Measurements from ENCODE around the gene RAB6B.

The RAB6B gene

DNA sequence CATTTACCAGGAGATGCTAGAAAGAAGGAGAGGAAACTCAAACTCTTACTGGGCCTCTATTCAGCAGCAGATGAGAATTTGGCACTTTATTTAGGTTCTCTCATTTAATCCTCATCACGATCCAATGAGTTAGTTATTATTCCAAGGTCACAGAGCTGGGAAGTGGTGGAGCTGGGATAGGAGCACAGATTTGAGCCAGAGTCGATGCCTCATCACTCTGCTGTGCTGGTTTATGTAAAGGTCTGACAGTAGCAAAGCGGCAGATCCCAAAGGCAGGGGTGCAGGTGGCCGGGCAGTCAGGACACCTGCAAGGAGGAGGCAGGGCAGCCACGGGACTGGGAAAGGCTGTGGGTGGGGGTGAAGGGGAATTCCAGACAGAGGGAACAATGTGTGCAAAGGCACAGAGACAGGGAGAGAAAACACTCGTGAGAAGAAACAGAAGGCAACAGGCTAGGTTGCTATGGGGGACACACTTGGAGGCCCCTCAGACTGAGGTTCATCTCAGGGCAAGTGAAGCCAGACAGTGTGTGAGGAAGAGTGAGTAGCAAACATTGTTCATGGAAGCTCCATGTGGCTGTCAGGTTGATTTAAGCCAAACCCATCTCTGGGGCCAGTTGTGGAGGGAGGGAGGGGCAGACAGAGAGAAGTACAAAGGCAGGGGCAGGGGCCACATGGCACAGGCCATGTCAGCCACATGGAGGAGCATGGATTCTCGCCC, 26.8 kb downstream of the RAB6B start:
- Histone ChIP-seq H3K36me3 (ENCODE audit: control insufficient read depth in 2 of 2, insufficient read depth in 1 of 2, low read length in 2 of 2) (no peaks in the 10 kb centered on the region), H3K4me1 (ENCODE audit: control insufficient read depth, insufficient read depth, low read length) (no peaks in the 10 kb centered on the region), H3K27ac (ENCODE audit: extremely low read depth, low read depth, low read length) (no peak overlapping the region), H3K9me3 (ENCODE audit: control insufficient read depth, insufficient read depth, low read depth, low read length) (no peaks in the 10 kb centered on the region), H3K4me3 (ENCODE audit: low read depth, low read length) (no peak overlapping the region)
- ChIA-PET CTCF (no interaction called here), POLR2A (no interaction called here)
- no peak for TF ChIP-seq ZNF423 (tag by site-specific recombination; IDR thresholded peaks at IDR 0.05)
- no peak for TF ChIP-seq ZNF707 (tag by site-specific recombination; IDR thresholded peaks at IDR 0.05)
- TF ChIP-seq ZNF76 (tag by site-specific recombination; IDR thresholded peaks at IDR 0.05; ENCODE audit: borderline replicate concordance, low read depth) = no peak
- no peak for TF ChIP-seq ZNF510 (tag by site-specific recombination; IDR thresholded peaks at IDR 0.05; ENCODE audit: insufficient replicate concordance)
- TF ChIP-seq BCL11B (tag by site-specific recombination; IDR thresholded peaks at IDR 0.05; ENCODE audit: low read depth) = no peak

GRCh38 chr3:133868186-133868585, 27.5 kb downstream of the RAB6B start:
- Histone ChIP-seq H3K36me3 (ENCODE audit: control insufficient read depth in 2 of 2, insufficient read depth in 1 of 2, low read length in 2 of 2) (no peaks in the 10 kb centered on the region), H3K27ac (ENCODE audit: extremely low read depth, low read depth, low read length) (no peak overlapping the region), H3K4me3 (ENCODE audit: low read depth, low read length) (no peak overlapping the region), H3K4me1 (ENCODE audit: control insufficient read depth, insufficient read depth, low read length) (no peaks in the 10 kb centered on the region), H3K9me3 (ENCODE audit: control insufficient read depth, insufficient read depth, low read depth, low read length) (no peaks in the 10 kb centered on the region)
- TF ChIP-seq ZNF837 (tag by site-specific recombination; IDR thresholded peaks at IDR 0.05) = no peak
- no peak for TF ChIP-seq ZNF2 (tag by site-specific recombination; IDR thresholded peaks at IDR 0.05)
- CTCF ChIA-PET = no interaction called here
- POLR2A ChIA-PET = no interaction called here

DNA sequence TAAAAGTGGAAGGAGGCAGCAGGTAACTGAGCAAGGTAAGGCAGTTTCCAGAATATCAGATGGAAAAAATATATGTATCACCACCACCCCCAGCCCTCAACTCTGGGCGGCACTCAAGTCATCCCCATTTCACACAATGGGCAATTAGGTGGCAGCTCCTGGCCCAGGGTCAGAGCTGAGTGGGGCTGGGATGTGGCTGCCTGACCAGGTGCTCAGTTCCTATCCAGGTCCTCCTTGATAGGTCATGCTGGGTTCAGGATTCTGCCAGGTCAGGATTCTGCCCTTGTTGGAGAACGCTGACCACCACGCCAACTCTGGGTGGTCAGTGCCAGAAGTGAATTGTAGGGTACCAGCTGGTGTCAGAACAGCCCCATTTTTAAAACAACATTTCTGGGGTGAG, 29.5 kb downstream of the RAB6B start:
- TF ChIP-seq ZNF19 (tag by site-specific recombination; IDR thresholded peaks at IDR 0.05; ENCODE audit: low read depth) (no peak), ZNF626 (tag by site-specific recombination; IDR thresholded peaks at IDR 0.05) (no peak), ZBTB1 (tag by site-specific recombination; IDR thresholded peaks at IDR 0.05) (no peak), ZNF248 (tag by site-specific recombination; IDR thresholded peaks at IDR 0.05) (no peak), SP3 (tag by site-specific recombination; IDR thresholded peaks at IDR 0.05) (no peak), ZNF155 (tag by site-specific recombination; IDR thresholded peaks at IDR 0.05) (no peak), KLF16 (tag by site-specific recombination; IDR thresholded peaks at IDR 0.05) (no peak), ZNF16 (tag by site-specific recombination; IDR thresholded peaks at IDR 0.05; ENCODE audit: low read depth) (no peak), ZNF157 (tag by site-specific recombination; IDR thresholded peaks at IDR 0.05) (no peak), GLIS2 (tag by site-specific recombination; IDR thresholded peaks at IDR 0.05) (no peak), KLF9 (tag by site-specific recombination; IDR thresholded peaks at IDR 0.05; ENCODE audit: low read depth) (no peak), ZNF341 (tag by site-specific recombination; IDR thresholded peaks at IDR 0.05; ENCODE audit: low read depth) (no peak), ZNF335 (tag by site-specific recombination; conservative IDR thresholded peaks at IDR 0.05) (no peak), YY2 (tag by site-specific recombination; IDR thresholded peaks at IDR 0.05) (no peak), ZNF114 (tag by site-specific recombination; IDR thresholded peaks at IDR 0.05) (no peak), ZFHX2 (tag by site-specific recombination; conservative IDR thresholded peaks at IDR 0.05) (no peak)
- TF ChIP-seq, protein P1, sequence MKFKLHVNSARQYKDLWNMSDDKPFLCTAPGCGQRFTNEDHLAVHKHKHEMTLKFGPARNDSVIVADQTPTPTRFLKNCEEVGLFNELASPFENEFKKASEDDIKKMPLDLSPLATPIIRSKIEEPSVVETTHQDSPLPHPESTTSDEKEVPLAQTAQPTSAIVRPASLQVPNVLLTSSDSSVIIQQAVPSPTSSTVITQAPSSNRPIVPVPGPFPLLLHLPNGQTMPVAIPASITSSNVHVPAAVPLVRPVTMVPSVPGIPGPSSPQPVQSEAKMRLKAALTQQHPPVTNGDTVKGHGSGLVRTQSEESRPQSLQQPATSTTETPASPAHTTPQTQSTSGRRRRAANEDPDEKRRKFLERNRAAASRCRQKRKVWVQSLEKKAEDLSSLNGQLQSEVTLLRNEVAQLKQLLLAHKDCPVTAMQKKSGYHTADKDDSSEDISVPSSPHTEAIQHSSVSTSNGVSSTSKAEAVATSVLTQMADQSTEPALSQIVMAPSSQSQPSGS (tag by site-specific recombination; IDR thresholded peaks at IDR 0.05; ENCODE audit: low read depth) = no peak
- TF ChIP-seq, protein P2, sequence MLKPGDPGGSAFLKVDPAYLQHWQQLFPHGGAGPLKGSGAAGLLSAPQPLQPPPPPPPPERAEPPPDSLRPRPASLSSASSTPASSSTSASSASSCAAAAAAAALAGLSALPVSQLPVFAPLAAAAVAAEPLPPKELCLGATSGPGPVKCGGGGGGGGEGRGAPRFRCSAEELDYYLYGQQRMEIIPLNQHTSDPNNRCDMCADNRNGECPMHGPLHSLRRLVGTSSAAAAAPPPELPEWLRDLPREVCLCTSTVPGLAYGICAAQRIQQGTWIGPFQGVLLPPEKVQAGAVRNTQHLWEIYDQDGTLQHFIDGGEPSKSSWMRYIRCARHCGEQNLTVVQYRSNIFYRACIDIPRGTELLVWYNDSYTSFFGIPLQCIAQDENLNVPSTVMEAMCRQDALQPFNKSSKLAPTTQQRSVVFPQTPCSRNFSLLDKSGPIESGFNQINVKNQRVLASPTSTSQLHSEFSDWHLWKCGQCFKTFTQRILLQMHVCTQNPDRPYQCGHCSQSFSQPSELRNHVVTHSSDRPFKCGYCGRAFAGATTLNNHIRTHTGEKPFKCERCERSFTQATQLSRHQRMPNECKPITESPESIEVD (tag by site-specific recombination; IDR thresholded peaks at IDR 0.05) = no peak
- no peaks in the 10 kb centered on the region for H3K4me1 ChIP-seq (ENCODE audit: control insufficient read depth, insufficient read depth, low read length)
- no peaks in the 10 kb centered on the region for H3K36me3 ChIP-seq (ENCODE audit: control insufficient read depth in 2 of 2, insufficient read depth in 1 of 2, low read length in 2 of 2)
- H3K4me3 ChIP-seq (ENCODE audit: low read depth, low read length) = no peak overlapping the region
- CTCF ChIA-PET = no interaction called here
- no peak overlapping the region for H3K27ac ChIP-seq (ENCODE audit: extremely low read depth, low read depth, low read length)
- H3K9me3 ChIP-seq (ENCODE audit: control insufficient read depth, insufficient read depth, low read depth, low read length) = no peaks in the 10 kb centered on the region
- POLR2A ChIA-PET = no interaction called here

Data from HEK293 (cell line).